Measurements from ENCODE around the gene PRKCH. TPM values are rescaled to one million over a fixed set of nuclear protein-coding genes. Genes with fewer than 3 reads are reported as not detected.
A peak's percentile ranks its signal among the peaks of the same experiment; 100 is the strongest.

The PRKCH gene
- total RNA-seq, 1 experiment from 2014 or later: 22.3 TPM

GRCh38 chr14:61479746-61480502 is 158.5 kb downstream of the PRKCH start:
- no peak for DNase-seq

GRCh38 chr14:61480704-61481285 is 159.4 kb downstream of the PRKCH start:
- intact Hi-C loops (cut with micrococcal nuclease; ENCODE audit: unreplicated experiment): no loop called here
- H3K27me3 Mint-ChIP-seq (ENCODE audit: unreplicated experiment): no peaks in the 10 kb centered on the region
- H3K27ac Mint-ChIP-seq (ENCODE audit: unreplicated experiment): no peak overlapping the region
- no peak for DNase-seq
- CTCF ChIA-PET: interaction anchor here (1.0 kb wide), 1 partner anchor 11 kb away, joined by 3 read pairs; no protein-coding TSS in a partner anchor
- H3K4me1 Mint-ChIP-seq (ENCODE audit: low read depth, unreplicated experiment): peaks cover 71% of the 10 kb centered on the region
- peaks cover 22% of the 10 kb centered on the region for H3K36me3 Mint-ChIP-seq (ENCODE audit: insufficient read depth, unreplicated experiment)
- BruUV-seq (replicated peaks): no TSS peak
- no peak for TF ChIP-seq CTCF (IDR thresholded peaks at IDR 0.05; ENCODE audit: unreplicated experiment)
- H3K4me3 Mint-ChIP-seq (ENCODE audit: low read depth, unreplicated experiment): no peak overlapping the region
- H3K9me3 Mint-ChIP-seq (ENCODE audit: low read depth, unreplicated experiment): no peaks in the 10 kb centered on the region

More at GRCh38 chr14:61479746-61480502, 158.5 kb downstream of the PRKCH start:
- peak overlapping the region; percentile 98 for H3K27ac Mint-ChIP-seq (ENCODE audit: unreplicated experiment)
- peaks cover 22% of the 10 kb centered on the region for H3K36me3 Mint-ChIP-seq (ENCODE audit: insufficient read depth, unreplicated experiment)
- CTCF ChIA-PET: interaction anchor here (1.3 to 3.8 kb wide), 2 partner anchors 45 to 74 kb away, joined by 5 to 21 read pairs; no protein-coding TSS in a partner anchor
- no peaks in the 10 kb centered on the region for H3K27me3 Mint-ChIP-seq (ENCODE audit: unreplicated experiment)
- BruUV-seq (replicated peaks): no TSS peak
- peak overlapping the region; percentile 16 for H3K4me3 Mint-ChIP-seq (ENCODE audit: low read depth, unreplicated experiment)
- intact Hi-C loops (cut with micrococcal nuclease; ENCODE audit: unreplicated experiment): no loop called here
- H3K9me3 Mint-ChIP-seq (ENCODE audit: low read depth, unreplicated experiment): no peaks in the 10 kb centered on the region
- peaks cover 62% of the 10 kb centered on the region for H3K4me1 Mint-ChIP-seq (ENCODE audit: low read depth, unreplicated experiment)
- TF ChIP-seq CTCF (IDR thresholded peaks at IDR 0.05; ENCODE audit: unreplicated experiment): no peak

- no TSS peak for BruUV-seq (replicated peaks)
- H3K27me3 Mint-ChIP-seq (ENCODE audit: unreplicated experiment): no peaks in the 10 kb centered on the region
- H3K4me1 Mint-ChIP-seq (ENCODE audit: low read depth, unreplicated experiment): peaks cover 72% of the 10 kb centered on the region
- intact Hi-C loops (cut with micrococcal nuclease; ENCODE audit: unreplicated experiment): no loop called here
- H3K9me3 Mint-ChIP-seq (ENCODE audit: low read depth, unreplicated experiment): no peaks in the 10 kb centered on the region
- H3K4me3 Mint-ChIP-seq (ENCODE audit: low read depth, unreplicated experiment): no peak overlapping the region
- no peak for TF ChIP-seq CTCF (IDR thresholded peaks at IDR 0.05; ENCODE audit: unreplicated experiment)
- no peak overlapping the region for H3K27ac Mint-ChIP-seq (ENCODE audit: unreplicated experiment)
- no peak for DNase-seq
- CTCF ChIA-PET: interaction anchor here (0.5 to 0.7 kb wide), 2 partner anchors 188 to 334 kb away, joined by 3 to 4 read pairs; no protein-coding TSS in a partner anchor
- peaks cover 20% of the 10 kb centered on the region for H3K36me3 Mint-ChIP-seq (ENCODE audit: insufficient read depth, unreplicated experiment)
Observed at GRCh38 chr14:61481701-61482100, 160.3 kb downstream of the PRKCH start.

- no peak for DNase-seq
- CTCF ChIA-PET: interaction anchor here (0.6 to 0.7 kb wide), 2 partner anchors 333 to 442 kb away, joined by 3 to 4 read pairs; no protein-coding TSS in a partner anchor
- peaks cover 14% of the 10 kb centered on the region for H3K36me3 Mint-ChIP-seq (ENCODE audit: insufficient read depth, unreplicated experiment)
- TF ChIP-seq CTCF (IDR thresholded peaks at IDR 0.05; ENCODE audit: unreplicated experiment): no peak
- peaks cover 72% of the 10 kb centered on the region for H3K4me1 Mint-ChIP-seq (ENCODE audit: low read depth, unreplicated experiment)
- no peaks in the 10 kb centered on the region for H3K27me3 Mint-ChIP-seq (ENCODE audit: unreplicated experiment)
- no peaks in the 10 kb centered on the region for H3K9me3 Mint-ChIP-seq (ENCODE audit: low read depth, unreplicated experiment)
- no TSS peak for BruUV-seq (replicated peaks)
- H3K27ac Mint-ChIP-seq (ENCODE audit: unreplicated experiment): no peak overlapping the region
- no peak overlapping the region for H3K4me3 Mint-ChIP-seq (ENCODE audit: low read depth, unreplicated experiment)
- intact Hi-C loops (cut with micrococcal nuclease; ENCODE audit: unreplicated experiment): no loop called here
Observed at GRCh38 chr14:61482348-61483206, 161.2 kb downstream of the PRKCH start.
